Gastrocnemius medialis (tissue), 4 donors: Measurements from ENCODE around the gene PTPRR. TPM values are rescaled to one million over a fixed set of nuclear protein-coding genes. Genes with fewer than 3 reads are reported as not detected.

Source experiments
- ATAC-seq, 2 donors: fragments of 150-250 bp; one replicate each; pipeline ENCODE4 v1.9.1; 2016
- DNase-seq, 2 donors: peaks; one replicate each; pipeline ENCODE4 v3.0.0-alpha.2; 2019
- H3K27ac ChIP-seq, 4 donors: fragments of 200-600 bp; sonication (generic); 1 replicate in 1 of 4; 2 replicates in 3 of 4; pipeline ENCODE4 v1.5.1; 2016 to 2018; ENCODE audit warnings: mild to moderate bottlenecking in 2 of 4, moderate library complexity in 1 of 4
- H3K27me3 ChIP-seq, 3 donors: fragments of 200-600 bp; sonication (generic) in 2 of 3; 1 replicate in 1 of 3; 2 replicates in 2 of 3; pipeline versions ENCODE4 v1.5.1 to v1.6.0; 2016 to 2019; ENCODE audit warnings: mild to moderate bottlenecking in 1 of 3, moderate library complexity in 1 of 3
- H3K36me3 ChIP-seq, 2 donors: fragments of 200-600 bp; sonication (generic) in 1 of 2; one replicate each; pipeline ENCODE4 v1.5.1; 2017 to 2018
- H3K4me1 ChIP-seq, 2 donors: fragments of 200-600 bp; sonication (generic) in 1 of 2; one replicate each; pipeline ENCODE4 v1.5.1; 2016 to 2017; ENCODE audit warnings: mild to moderate bottlenecking in 2 of 2
- H3K4me3 ChIP-seq, 4 donors: fragments of 200-600 bp; sonication (generic) in 3 of 4; 1 replicate in 1 of 4; 2 replicates in 3 of 4; pipeline ENCODE4 v1.5.1; 2016 to 2019; ENCODE audit warnings: mild to moderate bottlenecking in 2 of 4
- H3K9me3 ChIP-seq, 3 donors: fragments of 200-600 bp; sonication (generic) in 2 of 3; 1 replicate in 1 of 3; 2 replicates in 2 of 3; pipeline ENCODE4 v1.5.1; 2016 to 2019
- CTCF ChIP-seq, 5 experiments: fragments of 450-650 bp in 3 of 5; fragments of 200-600 bp in 2 of 5; sonication (generic) in 2 of 5; IDR thresholded peaks in 4 of 5; conservative IDR thresholded peaks in 1 of 5; 1 replicate in 4 of 5; 2 replicates in 1 of 5; pipeline ENCODE4 v1.5.1; 2016 to 2019; ENCODE audit warnings: antibody characterized with exemption in 5 of 5, mild to moderate bottlenecking in 3 of 5, moderate library complexity in 3 of 5
- POLR2A ChIP-seq, 2 donors: fragments of 450-650 bp; IDR thresholded peaks; one replicate each; pipeline ENCODE4 v1.6.1; 2017; ENCODE audit warnings: antibody characterized with exemption in 2 of 2, mild to moderate bottlenecking in 2 of 2, moderate library complexity in 2 of 2
- in situ Hi-C, 4 donors: fragments of 200-750 bp; cut with MboI; loops; one replicate each; pipeline versions ENCODE4 v1.15.0 to v1.8.0; 2017; ENCODE audit warnings: low sequenced_read_pairs in 4 of 4
- intact Hi-C: fragments of 100-400 bp; cut with DNase I; formaldehyde crosslinking; loops from one replicate; pipeline ENCODE4 v1.15.1; 2023; ENCODE audit warnings: low total_unique reads
- total RNA-seq, 4 donors: library from RNA; depleted of rRNA; stranded (reverse); fragments of >200 nt; gene quantifications; one replicate each; pipeline versions ENCODE4 v1.1.0 to v1.2.3, GENCODE V29; 2016

Gene PTPRR
- total RNA-seq, 4 donors from 2014 or later: 0.18 to 0.20 TPM; not detected in 2

- TF ChIP-seq CTCF (IDR thresholded peaks at IDR 0.05 in 4 of 5, conservative IDR thresholded peaks at IDR 0.05 in 1 of 5) (no peak), POLR2A (IDR thresholded peaks at IDR 0.05) (no peak)
- Histone ChIP-seq H3K27ac (no peak overlapping the region), H3K4me3 (no peak overlapping the region), H3K9me3 (no peaks in the 10 kb centered on the region), H3K4me1 (no peaks in the 10 kb centered on the region), H3K36me3 (no peaks in the 10 kb centered on the region), H3K27me3 (no peaks in the 10 kb centered on the region)
- in situ Hi-C loops: no loop called here
- ATAC-seq (no peak), DNase-seq (no peak)
- intact Hi-C loops: loop anchor here (10.0 kb wide), 1 partner anchor 109 kb away; no protein-coding TSS in a partner anchor
Measured at GRCh38 chr12:70843363-70843762, 77.2 kb downstream of the PTPRR start.

GRCh38 chr12:70842942-70843341, 77.6 kb downstream of the PTPRR start:
- in situ Hi-C loops: no loop called here
- Histone ChIP-seq H3K36me3 (no peaks in the 10 kb centered on the region), H3K27me3 (no peaks in the 10 kb centered on the region), H3K4me3 (no peak overlapping the region), H3K9me3 (no peaks in the 10 kb centered on the region), H3K27ac (no peak overlapping the region), H3K4me1 (no peaks in the 10 kb centered on the region)
- ATAC-seq (no peak), DNase-seq (no peak)
- intact Hi-C loops: loop anchor here (10.0 kb wide), 1 partner anchor 108 kb away; no protein-coding TSS in a partner anchor
- TF ChIP-seq CTCF (IDR thresholded peaks at IDR 0.05 in 4 of 5, conservative IDR thresholded peaks at IDR 0.05 in 1 of 5): no peak

- no peaks in the 10 kb centered on the region for H3K9me3 ChIP-seq
- no peak overlapping the region for H3K27ac ChIP-seq
- TF ChIP-seq POLR2A (IDR thresholded peaks at IDR 0.05) (no peak), CTCF (IDR thresholded peaks at IDR 0.05 in 4 of 5, conservative IDR thresholded peaks at IDR 0.05 in 1 of 5) (no peak)
- no peaks in the 10 kb centered on the region for H3K4me1 ChIP-seq
- DNase-seq: no peak
- in situ Hi-C loops (no loop called here), intact Hi-C loops (loop anchor here (10.0 kb wide), 1 partner anchor 107 kb away; no protein-coding TSS in a partner anchor)
- H3K4me3 ChIP-seq: no peak overlapping the region
- no peaks in the 10 kb centered on the region for H3K27me3 ChIP-seq
- H3K36me3 ChIP-seq: no peaks in the 10 kb centered on the region
- ATAC-seq: no peak
Measured at GRCh38 chr12:70842136-70842535, 78.4 kb downstream of the PTPRR start.

GRCh38 chr12:70840656-70841350, 79.7 kb downstream of the PTPRR start:
- H3K27ac ChIP-seq: no peak overlapping the region
- in situ Hi-C loops (no loop called here), intact Hi-C loops (loop anchor here (10.0 kb wide), 1 partner anchor 106 kb away; no protein-coding TSS in a partner anchor)
- H3K36me3 ChIP-seq: no peaks in the 10 kb centered on the region
- no peaks in the 10 kb centered on the region for H3K9me3 ChIP-seq
- H3K4me1 ChIP-seq: no peaks in the 10 kb centered on the region
- ATAC-seq: no peak
- H3K27me3 ChIP-seq: no peaks in the 10 kb centered on the region
- DNase-seq: no peak
- no peak for TF ChIP-seq POLR2A (IDR thresholded peaks at IDR 0.05)
- no peak for TF ChIP-seq CTCF (IDR thresholded peaks at IDR 0.05 in 4 of 5, conservative IDR thresholded peaks at IDR 0.05 in 1 of 5)
- H3K4me3 ChIP-seq: no peak overlapping the region
